ENCODE data around the gene FAM174B.

DNA sequence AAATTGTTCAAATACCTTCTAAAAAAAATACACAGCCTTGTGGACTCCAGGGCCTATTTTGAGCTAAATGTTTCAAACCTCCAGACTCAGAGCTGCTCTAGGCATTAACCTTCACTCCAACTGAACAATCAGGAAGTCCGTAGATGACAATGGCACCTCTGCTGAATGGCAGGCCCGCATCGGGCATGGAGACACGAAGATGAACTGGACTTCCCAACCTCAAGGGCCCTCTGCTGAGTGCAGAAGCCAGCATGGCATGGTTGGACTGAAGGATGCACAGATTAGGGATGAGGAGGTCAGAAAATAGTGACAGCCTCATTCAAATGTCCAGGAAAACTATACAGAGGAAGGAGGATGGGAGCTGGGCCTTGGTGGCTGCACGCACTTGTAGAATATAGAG, 2.2 kb downstream of the FAM174B start:
- TF ChIP-seq POLR2A (IDR thresholded peaks at IDR 0.05; ENCODE audit: low read length) (no peak), GATA1 (IDR thresholded peaks at IDR 0.05; ENCODE audit: low read depth, low read length) (no peak)
